GM18519 (cell line): Measurements from ENCODE around the gene USP25.

ENCODE experiments used
- ATAC-seq: cut with Tn5 transposase; IDR thresholded peaks from one replicate; pipeline ENCODE4 v1.9.1; 2021; ENCODE audit warnings: mild to moderate bottlenecking, moderate library complexity; ENCODE audit not compliant: unreplicated experiment, low FRiP score

Gene USP25

GRCh38 chr21:15797577-15798363, 68.0 kb downstream of the USP25 start:
- no peak for ATAC-seq

GRCh38 chr21:15801352-15801863, 71.6 kb downstream of the USP25 start:
- no peak for ATAC-seq

GRCh38 chr21:15804247-15805005, 74.6 kb downstream of the USP25 start:
- ATAC-seq = no peak

- ATAC-seq = no peak
Observed at GRCh38 chr21:15809065-15809464, 79.3 kb downstream of the USP25 start.

GRCh38 chr21:15809818-15810217, 80.0 kb downstream of the USP25 start:
- no peak for ATAC-seq

GRCh38 chr21:15815285-15815684, 85.5 kb downstream of the USP25 start:
- no peak for ATAC-seq

- ATAC-seq = no peak
Observed at GRCh38 chr21:15820327-15820726, 90.5 kb downstream of the USP25 start.

GRCh38 chr21:15820852-15821379, 91.1 kb downstream of the USP25 start:
- no peak for ATAC-seq

- ATAC-seq = no peak
Observed at GRCh38 chr21:15823486-15824150, 93.8 kb downstream of the USP25 start.

GRCh38 chr21:15825700-15826099, 95.9 kb downstream of the USP25 start:
- no peak for ATAC-seq

GRCh38 chr21:15826147-15826780, 96.5 kb downstream of the USP25 start:
- peak; percentile 79 for ATAC-seq

GRCh38 chr21:15826908-15827601, 97.3 kb downstream of the USP25 start:
- ATAC-seq = no peak

- no peak for ATAC-seq
Observed at GRCh38 chr21:15831497-15831896, 101.7 kb downstream of the USP25 start.

- no peak for ATAC-seq
Observed at GRCh38 chr21:15837645-15838044, 107.9 kb downstream of the USP25 start.

- no peak for ATAC-seq
Observed at GRCh38 chr21:15839026-15839425, 109.2 kb downstream of the USP25 start.

- no peak for ATAC-seq
Observed at GRCh38 chr21:15839601-15840000, 109.8 kb downstream of the USP25 start.

- no peak for ATAC-seq
Observed at GRCh38 chr21:15840406-15840805, 110.6 kb downstream of the USP25 start.

- no peak for ATAC-seq
Observed at GRCh38 chr21:15841856-15842564, 112.2 kb downstream of the USP25 start.

GRCh38 chr21:15842565-15842880, 112.7 kb downstream of the USP25 start:
- ATAC-seq = no peak
